K562 (cell line): ENCODE measurements around the gene APOBEC3F. TPM values are rescaled to one million over a fixed set of nuclear protein-coding genes. Genes with fewer than 3 reads are reported as not detected.

Source experiments
- ASH1L ChIP-seq: fragments of 450-650 bp; IDR thresholded peaks from 2 replicates; pipeline ENCODE4 v1.6.1; 2018; ENCODE audit warnings: borderline replicate concordance, mild to moderate bottlenecking, low read depth; ENCODE audit not compliant: partially characterized antibody
- GTF2F1 ChIP-seq: IDR thresholded peaks from 2 replicates; pipeline ENCODE4 v1.6.1; 2011; ENCODE audit warnings: low read depth, low read length, improper control_type of control experiment
- HMGXB4 ChIP-seq: sonication (generic); formaldehyde crosslinking; IDR thresholded peaks from 2 replicates; pipeline ENCODE4 v1.8.1; 2023; ENCODE audit warnings: mild to moderate bottlenecking, missing genetic modification reagents
- MCM5 ChIP-seq: fragments of 450-650 bp; IDR thresholded peaks from 2 replicates; pipeline ENCODE4 v1.6.1; 2016; ENCODE audit warnings: low read depth
- REST ChIP-seq, 2 experiments: fragments of 450-650 bp; formaldehyde crosslinking in 1 of 2; IDR thresholded peaks; 2 replicates each; pipeline versions ENCODE4 v1.4.0 to v1.6.1; 2014 to 2020; ENCODE audit warnings: mild to moderate bottlenecking in 2 of 2, borderline replicate concordance in 1 of 2, low read depth in 1 of 2
- TCF3 ChIP-seq: sonication (generic); formaldehyde crosslinking; IDR thresholded peaks from 2 replicates; pipeline ENCODE4 v1.4.0; 2020; ENCODE audit warnings: mild to moderate bottlenecking, missing genetic modification reagents
- XRCC3 ChIP-seq: fragments of 450-650 bp; IDR thresholded peaks from 2 replicates; pipeline ENCODE4 v1.6.1; 2017; ENCODE audit warnings: mild to moderate bottlenecking, moderate library complexity
- XRCC5 ChIP-seq: fragments of 200-400 bp; formaldehyde crosslinking; IDR thresholded peaks from 2 replicates; pipeline ENCODE4 v1.6.1; 2017; ENCODE audit warnings: low read depth, mild to moderate bottlenecking, low read length
- ZBTB9 ChIP-seq: fragments of 450-650 bp; formaldehyde crosslinking; IDR thresholded peaks from 2 replicates; pipeline ENCODE4 v1.4.0; 2020; ENCODE audit warnings: mild to moderate bottlenecking, moderate library complexity
- ZEB2 ChIP-seq: fragments of 450-650 bp; IDR thresholded peaks from 2 replicates; pipeline ENCODE4 v1.6.1; 2016
- polyA plus RNA-seq, 8 experiments: library from polyadenylated mRNA; depleted of rRNA in 4 of 8; stranded (reverse) in 5 of 8; unstranded in 3 of 8; fragments of >200 nt; fragmentation: Nextera tagmentation in 2 of 8; fragmentation: Illumina TruSeq in 1 of 8; extraction: Ambion mirVana in 2 of 8; extraction: Trizol in 1 of 8; gene quantifications; 2 replicates each; pipeline versions ENCODE4 v1.2.1 to v1.2.3, GENCODE V29; 2011 to 2014; ENCODE audit warnings: inconsistent platforms in 1 of 8, missing spikeins in 1 of 8
- total RNA-seq, 7 experiments: library from RNA; depleted of rRNA in 6 of 7; stranded (reverse); fragments of >200 nt in 6 of 7; fragmentation: Illumina TruSeq in 2 of 7; extraction: Trizol in 2 of 7; gene quantifications; 2 replicates each; pipeline versions ENCODE4 v1.2.1 to v1.2.3, GENCODE V29; 2011 to 2021; ENCODE audit warnings: low replicate concordance in 1 of 7

The APOBEC3F gene
- total and polyA plus RNA-seq, 9 of the 15 experiments (the other 6 are each of a cell fraction or from before 2014, with no cell fraction given) = 1.1 to 3.3 (median 1.9) TPM

GRCh38 chr22:39080052-39080762 is 39.5 kb downstream of the APOBEC3F start (continued):
- TF ChIP-seq REST (IDR thresholded peaks at IDR 0.05; ENCODE audit: borderline replicate concordance) (no peak), REST (CRISPR knock-in tag; IDR thresholded peaks at IDR 0.05; ENCODE audit: low read depth) (no peak), XRCC3 (no peak), TCF3 (no peak), GTF2F1 (no peak), ZEB2 (no peak), ZBTB9 (CRISPR knock-in tag) (no peak), HMGXB4 (CRISPR knock-in tag) (no peak), MCM5 (no peak), XRCC5 (no peak), ASH1L (no peak)
